Endothelial cell of umbilical vein (primary cell): ENCODE results near the gene GLB1L. TPM values are rescaled to one million over a fixed set of nuclear protein-coding genes. Genes with fewer than 3 reads are reported as not detected.

ENCODE experiments used
- BruUV-seq: library from RNA; stranded (reverse); fragments of 400-500 nt; replicated peaks from 2 replicates; lab custom pipeline; 2021; lab: Mats Ljungman, UMichigan
- CTCF ChIA-PET: fragments of 300-600, 350-600 bp; sonication (Branson Sonifier 250); formaldehyde crosslinking; loops from one replicate; lab custom pipeline; 2021; ENCODE audit warnings: antibody characterized with exemption, inconsistent platforms; lab: Charles Lee
- POLR2A ChIA-PET: fragments of 300-600, 350-600 bp; sonication (Branson Sonifier 250); formaldehyde crosslinking; loops from one replicate; lab custom pipeline; 2021; ENCODE audit warnings: antibody characterized with exemption, inconsistent platforms; lab: Charles Lee
- DNase-seq: peaks from one replicate; pipeline ENCODE4 v3.0.0-alpha.2; 2011; ENCODE audit warnings: low read depth, low spot score
- FAIRE-seq: peaks from 2 replicates; lab custom pipeline; 2011; peaks lifted over from hg19 to GRCh38; lab: Jason Lieb, UNC
- H2AFZ ChIP-seq: 2 replicates; pipeline ENCODE4 v1.6.0; 2012; ENCODE audit warnings: low read depth, low read length, control low read depth, inconsistent platforms
- H3K27ac ChIP-seq: 2 replicates; pipeline ENCODE4 v1.5.1; 2011; ENCODE audit warnings: low read depth, mild to moderate bottlenecking, control low read depth, low read length, moderate library complexity; ENCODE audit not compliant: insufficient read depth
- H3K27me3 ChIP-seq, 2 experiments: 2 replicates each; pipeline versions ENCODE4 v1.6.0 to v1.6.1; 2011; ENCODE audit warnings: low read length in 2 of 2, mixed read lengths in 1 of 2; ENCODE audit not compliant: control insufficient read depth in 2 of 2, insufficient read depth in 2 of 2
- H3K36me3 ChIP-seq, 2 experiments: 2 replicates in 1 of 2; 3 replicates in 1 of 2; pipeline ENCODE4 v1.5.1; 2011; ENCODE audit warnings: low read length in 2 of 2, mild to moderate bottlenecking in 1 of 2, moderate library complexity in 1 of 2; ENCODE audit not compliant: control insufficient read depth in 2 of 2, insufficient read depth in 2 of 2; ENCODE audit errors: extremely low read depth in 1 of 2
- H3K4me1 ChIP-seq: 3 replicates; pipeline ENCODE4 v1.5.1; 2011; ENCODE audit warnings: mild to moderate bottlenecking, low read length; ENCODE audit not compliant: control insufficient read depth, insufficient read depth; ENCODE audit errors: extremely low read depth
- H3K4me2 ChIP-seq: 2 replicates; pipeline ENCODE4 v1.6.1; 2011; ENCODE audit warnings: low read length, control low read depth, mixed read lengths; ENCODE audit not compliant: insufficient read depth
- H3K4me3 ChIP-seq, 3 experiments: fragments of 200-600 bp in 1 of 3; sonication (generic), shearing (Covaris generic) in 1 of 3; replicated peaks in 1 of 3; 2 replicates each; pipeline ENCODE4 v1.5.1; 2011 to 2016; ENCODE audit warnings: control low read depth in 3 of 3, low read length in 3 of 3, mild to moderate bottlenecking in 2 of 3, inconsistent platforms in 1 of 3, low read depth in 1 of 3, moderate library complexity in 1 of 3; ENCODE audit not compliant: insufficient read depth in 1 of 3
- H3K79me2 ChIP-seq: 2 replicates; pipeline ENCODE4 v1.6.0; 2012; ENCODE audit warnings: low read length, inconsistent platforms; ENCODE audit not compliant: control insufficient read depth, insufficient read depth
- H3K9ac ChIP-seq: replicated peaks from 2 replicates; pipeline ENCODE3; 2011; ENCODE audit warnings: low read length, control low read depth; ENCODE audit not compliant: insufficient read depth; ENCODE audit errors: extremely low read depth
- H3K9me1 ChIP-seq: replicated peaks from 3 replicates; pipeline ENCODE4 v1.6.0; 2011; ENCODE audit warnings: mild to moderate bottlenecking, low read length; ENCODE audit not compliant: control insufficient read depth, insufficient read depth; ENCODE audit errors: extremely low read depth
- H3K9me3 ChIP-seq: replicated peaks from 2 replicates; pipeline ENCODE4 v1.5.1; 2012; ENCODE audit warnings: low read length, inconsistent platforms; ENCODE audit not compliant: control insufficient read depth, insufficient read depth
- H4K20me1 ChIP-seq: replicated peaks from 2 replicates; pipeline ENCODE3; 2011; ENCODE audit warnings: mild to moderate bottlenecking, low read length; ENCODE audit not compliant: control insufficient read depth, insufficient read depth; ENCODE audit errors: extremely low read depth
- CTCF ChIP-seq, 2 donors: IDR thresholded peaks; 1 replicate in 1 of 2; 2 replicates in 1 of 2; pipeline ENCODE4 v1.5.1; 2011; ENCODE audit warnings: low read length in 2 of 2, mild to moderate bottlenecking in 2 of 2, moderate library complexity in 2 of 2, control low read depth in 1 of 2, inconsistent platforms in 1 of 2, low read depth in 1 of 2; ENCODE audit not compliant: insufficient read depth in 1 of 2; ENCODE audit errors: extremely low read depth in 1 of 2
- EZH2 ChIP-seq: IDR thresholded peaks from 2 replicates; pipeline ENCODE4 v1.6.1; 2012; ENCODE audit warnings: borderline replicate concordance, low read depth, mild to moderate bottlenecking, moderate library complexity, low read length, inconsistent platforms; ENCODE audit not compliant: severe bottlenecking
- FOS ChIP-seq: IDR thresholded peaks from 2 replicates; pipeline ENCODE4 v1.6.1; 2011; ENCODE audit warnings: mild to moderate bottlenecking, low read length, moderate library complexity, borderline replicate concordance; ENCODE audit not compliant: insufficient read depth
- GATA2 ChIP-seq: IDR thresholded peaks from 2 replicates; pipeline ENCODE4 v1.7.0; 2011; ENCODE audit warnings: low read depth, mild to moderate bottlenecking, moderate library complexity, mixed read lengths, low read length; ENCODE audit not compliant: insufficient read length, insufficient read depth
- JUN ChIP-seq: IDR thresholded peaks from 2 replicates; pipeline ENCODE4 v1.6.1; 2011; ENCODE audit warnings: borderline replicate concordance, low read depth; ENCODE audit not compliant: insufficient read length, insufficient read depth
- MAX ChIP-seq: IDR thresholded peaks from 2 replicates; pipeline ENCODE4 v1.6.1; 2011; ENCODE audit not compliant: insufficient read depth, insufficient read length
- MYC ChIP-seq: IDR thresholded peaks from one replicate; pipeline ENCODE4 v1.6.1; 2011; ENCODE audit warnings: mild to moderate bottlenecking, low read depth, low read length
- POLR2A ChIP-seq: IDR thresholded peaks from 2 replicates; pipeline ENCODE4 v1.6.1; 2012; ENCODE audit warnings: low read depth, mild to moderate bottlenecking, control low read depth, low read length
- POLR2AphosphoS5 ChIP-seq: IDR thresholded peaks from 2 replicates; pipeline ENCODE4 v1.6.1; 2012; ENCODE audit warnings: low read depth, mild to moderate bottlenecking, control low read depth, low read length, moderate library complexity; ENCODE audit not compliant: insufficient read depth
- dilution Hi-C: fragments of 300-500 bp; cut with MboI; formaldehyde crosslinking; loops from one replicate; pipeline ENCODE4 v1.15.0; 2019; ENCODE audit warnings: low sequenced_read_pairs; ENCODE audit not compliant: extremely low pct_ligation_motif_present
- intact Hi-C: fragments of 100-400 bp; cut with micrococcal nuclease; formaldehyde crosslinking; loops from one replicate; pipeline ENCODE4 v1.10.0; 2022
- polyA plus RNA-seq, 4 experiments: library from polyadenylated mRNA; depleted of rRNA in 3 of 4; stranded (reverse) in 3 of 4; unstranded in 1 of 4; fragments of >200 nt; gene quantifications; 2 replicates each; pipeline versions ENCODE4 v1.2.1 to v1.2.3, GENCODE V29; 2011 to 2012; ENCODE audit warnings: missing spikeins in 1 of 4
- total RNA-seq: library from RNA; stranded (reverse); gene quantifications from 2 replicates; pipeline ENCODE4 v1.2.3, GENCODE V29; 2021

Gene GLB1L
- total and polyA plus RNA-seq, 2 donors (not counting 3 experiments of a cell fraction or from before 2014, with no cell fraction given) = 9.2 to 11.9 TPM

- no peaks in the 10 kb centered on the region for H3K27me3 ChIP-seq
- peaks cover 0 to 12% of the 10 kb centered on the region in 2 experiments for H3K36me3 ChIP-seq
- H2AFZ ChIP-seq = peak within 1 kb of the TSS; percentile 79
- no peaks in the 10 kb centered on the region for H3K9me3 ChIP-seq
- dilution Hi-C loops = no loop called here
- no peak for FAIRE-seq
- no peaks in the 10 kb centered on the region for H4K20me1 ChIP-seq
- peaks cover 17% of the 10 kb centered on the region for H3K4me1 ChIP-seq
- no TSS peak for BruUV-seq
- H3K4me3 ChIP-seq = peak within 1 kb of the TSS; percentile 9 to 55 (median 47)
- H3K4me2 ChIP-seq = peak within 1 kb of the TSS; percentile 76
- peak within 1 kb of the TSS; percentile 74 for H3K9ac ChIP-seq
- intact Hi-C loops = loop anchor here (1.0 to 5.0 kb wide), 9 partner anchors 15 to 119 kb away; partner anchors contain the start of genes ABCB6, DNPEP, GLB1L and NHEJ1
- no peaks in the 10 kb centered on the region for H3K79me2 ChIP-seq
- CTCF ChIA-PET = interaction anchor here (0.6 to 12.6 kb wide), 16 partner anchors 10 to 299 kb away, joined by 3 to 253 read pairs (median 4); partner anchors contain the start of genes ABCB6, ANKZF1, ATG9A and CNPPD1
- POLR2A ChIA-PET = interaction anchor here (0.6 to 1.9 kb wide), 5 partner anchors 25 to 109 kb away, joined by 3 to 6 read pairs (median 3); partner anchors contain the start of genes DNPEP, GLB1L and STK16
- H3K27ac ChIP-seq = peak within 1 kb of the TSS; percentile 85
- H3K9me1 ChIP-seq = no peaks in the 10 kb centered on the region
- no peak for TF ChIP-seq MYC
- peak; percentile 93 for TF ChIP-seq POLR2A
- TF ChIP-seq POLR2AphosphoS5 = peak; percentile 93
- TF ChIP-seq JUN = peak; percentile 62
- no peak for TF ChIP-seq EZH2
- no peak for TF ChIP-seq GATA2
- no peak for TF ChIP-seq MAX
- TF ChIP-seq FOS = no peak
- TF ChIP-seq CTCF (IDR thresholded peaks at IDR 0.05; ENCODE audit: extremely low read depth in 1 of 2, insufficient read depth in 1 of 2, low read depth in 1 of 2, low read length in 2 of 2) = peak in 1 of 2 donors; percentile 15
- DNase-seq = peak; percentile 99
These were observed 34.1 kb upstream of the GLB1L start, which contains the start of gene DNAJB2 for GRCh38 chr2:219279151-219279915. Gene DNAJB2 (plus strand): TSS chr2:219279366. CDS start chr2:219279834, 468 bp downstream.
